Stimulated activated naive B cell treated with anti-CD40 and anti-IgM and Interleukin-4, amounts not matched to agents 10 μg/mL and 1 μg/mL and 100 μg/mL, for 72 hours (primary cell): ENCODE measurements around the gene ANKFY1.
"Not testable (repeated sequence)": the region's sequence is repeated elsewhere in the genome, so short reads cannot be mapped to it uniquely, and the experiment has no call there.

ENCODE experiments used
- ATAC-seq, 2 donors: fragments of 150-1000 bp; cut with Tn5 transposase; replicated peaks; 2 replicates each; pipeline ENCODE4 v1.10.0; 2021; ENCODE audit warnings: moderate library complexity in 1 of 2
- DNase-seq: peaks from one replicate; pipeline ENCODE4 v3.0.0; 2021
- H3K27ac Mint-ChIP-seq: one replicate; pipeline ENCODE4 v1.8.0; 2022; ENCODE audit warnings: mild to moderate bottlenecking, mixed read lengths
- H3K27me3 Mint-ChIP-seq, 2 donors: one replicate each; pipeline ENCODE4 v1.8.0; 2022; ENCODE audit warnings: mixed read lengths in 2 of 2
- H3K36me3 Mint-ChIP-seq, 2 donors: one replicate each; pipeline ENCODE4 v1.8.0; 2022; ENCODE audit warnings: mixed read lengths in 2 of 2, mild to moderate bottlenecking in 1 of 2
- H3K4me1 Mint-ChIP-seq, 2 donors: one replicate each; pipeline ENCODE4 v1.8.0; 2022; ENCODE audit warnings: mixed read lengths in 2 of 2, mild to moderate bottlenecking in 1 of 2
- H3K4me3 Mint-ChIP-seq, 2 donors: one replicate each; pipeline ENCODE4 v1.8.0; 2022; ENCODE audit warnings: mild to moderate bottlenecking in 2 of 2, mixed read lengths in 2 of 2, moderate library complexity in 1 of 2
- H3K9me3 Mint-ChIP-seq, 2 donors: one replicate each; pipeline ENCODE4 v1.8.0; 2022; ENCODE audit warnings: mixed read lengths in 2 of 2, mild to moderate bottlenecking in 1 of 2

ANKFY1 gene

GRCh38 chr17:4219241-4219640, 44.5 kb downstream of the ANKFY1 start:
- Mint-ChIP-seq H3K9me3 (no peaks in the 10 kb centered on the region), H3K36me3 (peaks cover 18 to 31% of the 10 kb centered on the region in 2 donors), H3K27ac (no peak overlapping the region), H3K4me3 (no peak overlapping the region), H3K27me3 (no peaks in the 10 kb centered on the region), H3K4me1 (peaks cover 11 to 15% of the 10 kb centered on the region in 2 donors)
- DNase-seq (no peak), ATAC-seq (no peak)

GRCh38 chr17:4215882-4216570, 47.8 kb downstream of the ANKFY1 start:
- peak; percentile 76 to 91 for ATAC-seq

GRCh38 chr17:4214157-4214556, 49.6 kb downstream of the ANKFY1 start:
- peaks cover 27 to 48% of the 10 kb centered on the region in 2 donors for H3K36me3 Mint-ChIP-seq
- H3K27me3 Mint-ChIP-seq = no peaks in the 10 kb centered on the region
- H3K27ac Mint-ChIP-seq = no peak overlapping the region
- ATAC-seq = no peak
- DNase-seq = no peak
- H3K9me3 Mint-ChIP-seq = no peaks in the 10 kb centered on the region
- no peak overlapping the region for H3K4me3 Mint-ChIP-seq
- peaks cover 11 to 15% of the 10 kb centered on the region in 2 donors for H3K4me1 Mint-ChIP-seq

More at GRCh38 chr17:4215882-4216570, 47.8 kb downstream of the ANKFY1 start:
- Mint-ChIP-seq H3K9me3 (no peaks in the 10 kb centered on the region), H3K27ac (peak overlapping the region; percentile 65), H3K4me3 (no peak overlapping the region), H3K36me3 (peaks cover 18 to 37% of the 10 kb centered on the region in 2 donors), H3K4me1 (peaks cover 11 to 15% of the 10 kb centered on the region in 2 donors), H3K27me3 (no peaks in the 10 kb centered on the region)
- DNase-seq = peak; percentile 41

GRCh38 chr17:4209611-4210010, 54.2 kb downstream of the ANKFY1 start:
- DNase-seq (no peak), ATAC-seq (no peak)
- peaks cover 55 to 76% of the 10 kb centered on the region in 2 donors for H3K36me3 Mint-ChIP-seq
- H3K9me3 Mint-ChIP-seq = no peaks in the 10 kb centered on the region
- no peak overlapping the region for H3K4me3 Mint-ChIP-seq
- no peak overlapping the region for H3K27ac Mint-ChIP-seq
- no peaks in the 10 kb centered on the region for H3K27me3 Mint-ChIP-seq
- H3K4me1 Mint-ChIP-seq = peaks cover 10 to 19% of the 10 kb centered on the region in 2 donors

- DNase-seq = no peak
- peaks cover 53 to 78% of the 10 kb centered on the region in 2 donors for H3K36me3 Mint-ChIP-seq
- H3K27ac Mint-ChIP-seq = no peak overlapping the region
Observed at GRCh38 chr17:4208238-4208637, 55.5 kb downstream of the ANKFY1 start.

GRCh38 chr17:4206962-4207361, 56.8 kb downstream of the ANKFY1 start:
- H3K4me1 Mint-ChIP-seq = peaks cover 10 to 19% of the 10 kb centered on the region in 2 donors
- peaks cover 47 to 72% of the 10 kb centered on the region in 2 donors for H3K36me3 Mint-ChIP-seq
- peak; percentile 76 to 86 for ATAC-seq
- peak overlapping the region in 1 of 2 donors; percentile 30 for H3K4me3 Mint-ChIP-seq
- DNase-seq = no peak
- H3K9me3 Mint-ChIP-seq = no peaks in the 10 kb centered on the region
- H3K27me3 Mint-ChIP-seq = no peaks in the 10 kb centered on the region
- peak overlapping the region; percentile 70 for H3K27ac Mint-ChIP-seq

More at GRCh38 chr17:4208238-4208637, 55.5 kb downstream of the ANKFY1 start:
- H3K4me1 Mint-ChIP-seq = peaks cover 10 to 19% of the 10 kb centered on the region in 2 donors
- no peaks in the 10 kb centered on the region for H3K27me3 Mint-ChIP-seq
- H3K9me3 Mint-ChIP-seq = no peaks in the 10 kb centered on the region
- ATAC-seq = no peak
- H3K4me3 Mint-ChIP-seq = no peak overlapping the region

GRCh38 chr17:4205917-4206316, 57.9 kb downstream of the ANKFY1 start:
- no peak overlapping the region for H3K4me3 Mint-ChIP-seq
- peaks cover 50 to 65% of the 10 kb centered on the region in 2 donors for H3K36me3 Mint-ChIP-seq
- H3K9me3 Mint-ChIP-seq = no peaks in the 10 kb centered on the region
- DNase-seq (no peak), ATAC-seq (no peak)
- peaks cover 10 to 19% of the 10 kb centered on the region in 2 donors for H3K4me1 Mint-ChIP-seq
- no peak overlapping the region for H3K27ac Mint-ChIP-seq
- no peaks in the 10 kb centered on the region for H3K27me3 Mint-ChIP-seq

- no peaks in the 10 kb centered on the region for H3K27me3 Mint-ChIP-seq
- H3K4me3 Mint-ChIP-seq = no peak overlapping the region
- ATAC-seq (no peak), DNase-seq (no peak)
- peaks cover 10 to 19% of the 10 kb centered on the region in 2 donors for H3K4me1 Mint-ChIP-seq
- H3K36me3 Mint-ChIP-seq = peaks cover 47 to 65% of the 10 kb centered on the region in 2 donors
- H3K9me3 Mint-ChIP-seq = no peaks in the 10 kb centered on the region
- H3K27ac Mint-ChIP-seq = no peak overlapping the region
Observed at GRCh38 chr17:4204710-4205173, 59.0 kb downstream of the ANKFY1 start.

GRCh38 chr17:4204190-4204589, 59.6 kb downstream of the ANKFY1 start:
- H3K9me3 Mint-ChIP-seq = no peaks in the 10 kb centered on the region
- H3K27me3 Mint-ChIP-seq = no peaks in the 10 kb centered on the region
- no peak overlapping the region for H3K27ac Mint-ChIP-seq
- DNase-seq (no peak), ATAC-seq (no peak)
- peaks cover 10 to 19% of the 10 kb centered on the region in 2 donors for H3K4me1 Mint-ChIP-seq
- H3K36me3 Mint-ChIP-seq = peaks cover 41 to 61% of the 10 kb centered on the region in 2 donors
- no peak overlapping the region for H3K4me3 Mint-ChIP-seq

- H3K4me1 Mint-ChIP-seq = peaks cover 0 to 1% of the 10 kb centered on the region in 2 donors
- H3K36me3 Mint-ChIP-seq = peaks cover 22 to 43% of the 10 kb centered on the region in 2 donors
- H3K27ac Mint-ChIP-seq = no peak overlapping the region
- H3K4me3 Mint-ChIP-seq = no peak overlapping the region
- ATAC-seq (no peak), DNase-seq (no peak)
- no peaks in the 10 kb centered on the region for H3K27me3 Mint-ChIP-seq
- H3K9me3 Mint-ChIP-seq = no peaks in the 10 kb centered on the region
Observed at GRCh38 chr17:4201226-4201625, 62.6 kb downstream of the ANKFY1 start.

- H3K4me1 Mint-ChIP-seq = no peaks in the 10 kb centered on the region
- H3K9me3 Mint-ChIP-seq = no peaks in the 10 kb centered on the region
- no peak overlapping the region for H3K27ac Mint-ChIP-seq
- H3K27me3 Mint-ChIP-seq = no peaks in the 10 kb centered on the region
- peaks cover 26 to 49% of the 10 kb centered on the region in 2 donors for H3K36me3 Mint-ChIP-seq
- DNase-seq (no peak), ATAC-seq (peak; percentile 45 to 50)
- H3K4me3 Mint-ChIP-seq = no peak overlapping the region
Observed at GRCh38 chr17:4199818-4200402, 63.9 kb downstream of the ANKFY1 start.

- H3K4me3 Mint-ChIP-seq = no peak overlapping the region
- no peaks in the 10 kb centered on the region for H3K27me3 Mint-ChIP-seq
- ATAC-seq (no peak), DNase-seq (no peak)
- no peak overlapping the region for H3K27ac Mint-ChIP-seq
- no peaks in the 10 kb centered on the region for H3K4me1 Mint-ChIP-seq
- peaks cover 30 to 50% of the 10 kb centered on the region in 2 donors for H3K36me3 Mint-ChIP-seq
- H3K9me3 Mint-ChIP-seq = no peaks in the 10 kb centered on the region
Observed at GRCh38 chr17:4198995-4199394, 64.8 kb downstream of the ANKFY1 start.

GRCh38 chr17:4195306-4195705, 68.5 kb downstream of the ANKFY1 start:
- no peaks in the 10 kb centered on the region for H3K4me1 Mint-ChIP-seq
- no peak overlapping the region for H3K27ac Mint-ChIP-seq
- ATAC-seq = no peak
- DNase-seq = no peak
- no peaks in the 10 kb centered on the region for H3K9me3 Mint-ChIP-seq
- H3K4me3 Mint-ChIP-seq = no peak overlapping the region
- H3K27me3 Mint-ChIP-seq = no peaks in the 10 kb centered on the region
- H3K36me3 Mint-ChIP-seq = peaks cover 23 to 37% of the 10 kb centered on the region in 2 donors

- peaks cover 25 to 37% of the 10 kb centered on the region in 2 donors for H3K36me3 Mint-ChIP-seq
- DNase-seq (no peak), ATAC-seq (no peak)
- no peaks in the 10 kb centered on the region for H3K4me1 Mint-ChIP-seq
- no peak overlapping the region for H3K4me3 Mint-ChIP-seq
- no peaks in the 10 kb centered on the region for H3K9me3 Mint-ChIP-seq
- H3K27ac Mint-ChIP-seq = no peak overlapping the region
- no peaks in the 10 kb centered on the region for H3K27me3 Mint-ChIP-seq
Observed at GRCh38 chr17:4194796-4195195, 69.0 kb downstream of the ANKFY1 start.

- not testable (repeated sequence) for H3K4me3 Mint-ChIP-seq, H3K27ac Mint-ChIP-seq, H3K4me1 Mint-ChIP-seq, H3K9me3 Mint-ChIP-seq, ATAC-seq, H3K27me3 Mint-ChIP-seq, DNase-seq
- peaks cover 42 to 53% of the 10 kb centered on the region in 2 donors for H3K36me3 Mint-ChIP-seq
Observed at GRCh38 chr17:4190791-4191190, 73.0 kb downstream of the ANKFY1 start.
